GM20000 (cell line): Measurements from ENCODE around the gene RHOA.

Experiments
- DNase-seq: peaks from one replicate; pipeline ENCODE4 v3.0.0; 2012; ENCODE audit warnings: low spot score
- CTCF ChIP-seq: IDR thresholded peaks from 2 replicates; pipeline ENCODE4 v1.5.1; 2012; ENCODE audit warnings: mild to moderate bottlenecking, control low read depth; ENCODE audit errors: extremely low read depth, missing control alignments

RHOA gene

DNA sequence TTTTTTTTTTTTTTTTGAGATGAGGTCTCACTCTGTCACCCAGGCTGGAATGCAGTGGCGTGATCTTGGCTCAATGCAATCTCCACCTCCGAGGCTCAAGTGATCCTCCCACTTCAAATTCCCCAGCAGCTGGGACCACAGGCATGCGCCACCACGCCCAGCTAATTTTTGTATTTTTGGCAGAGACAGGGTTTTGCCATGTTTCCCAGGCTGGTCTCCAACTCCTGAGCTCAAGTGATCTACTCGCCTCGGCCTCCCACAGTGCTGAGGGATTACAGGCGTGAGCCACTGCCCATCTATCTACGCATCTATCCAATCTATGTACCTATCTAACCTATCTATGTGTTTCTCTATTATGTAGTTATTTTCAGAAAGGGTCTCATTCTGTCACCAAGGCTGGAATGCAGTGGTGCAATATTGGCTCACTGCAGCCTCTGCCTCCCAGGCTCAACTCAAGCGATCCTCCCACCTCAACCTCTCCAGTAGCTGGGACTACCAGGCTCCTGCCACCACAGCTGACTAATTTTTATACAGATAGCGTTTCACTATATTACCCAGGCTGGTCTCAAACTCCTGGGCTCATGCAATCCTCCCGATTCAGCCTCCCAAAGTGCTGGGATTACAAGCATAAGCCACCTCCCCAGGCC, 33.4 kb downstream of the RHOA start:
- no peak for DNase-seq
- no peak for TF ChIP-seq CTCF

GRCh38 chr3:49377483-49377882, 34.3 kb downstream of the RHOA start:
- no peak for DNase-seq
- no peak for TF ChIP-seq CTCF

GRCh38 chr3:49371946-49372345, 39.8 kb downstream of the RHOA start:
- no peak for TF ChIP-seq CTCF
- DNase-seq: no peak

GRCh38 chr3:49370585-49371290, 41.0 kb downstream of the RHOA start:
- no peak for DNase-seq
- no peak for TF ChIP-seq CTCF

DNA sequence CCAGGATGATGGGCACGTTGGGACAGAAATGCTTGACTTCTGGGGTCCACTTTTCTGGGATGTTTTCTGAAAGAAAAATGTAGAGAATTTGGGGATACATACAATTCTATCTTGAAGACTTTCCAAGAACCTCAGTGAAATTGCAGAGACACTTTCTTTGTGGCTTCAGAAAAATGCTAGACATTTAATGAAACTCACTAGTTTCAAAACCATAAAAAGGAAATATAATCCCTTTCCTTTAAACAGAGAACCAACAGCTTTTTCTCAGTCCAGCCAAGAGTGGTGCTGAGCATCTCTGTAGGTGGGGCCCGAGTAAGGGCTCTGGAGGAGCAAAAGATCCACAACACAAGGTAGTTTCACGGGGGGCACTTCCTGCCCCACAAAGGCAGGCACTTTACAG, 49.2 kb downstream of the RHOA start:
- DNase-seq: no peak

GRCh38 chr3:49359623-49360022, 52.2 kb downstream of the RHOA start:
- no peak for TF ChIP-seq CTCF
- DNase-seq: no peak

More for the DNA sequence above, 49.2 kb downstream of the RHOA start:
- no peak for TF ChIP-seq CTCF

DNA sequence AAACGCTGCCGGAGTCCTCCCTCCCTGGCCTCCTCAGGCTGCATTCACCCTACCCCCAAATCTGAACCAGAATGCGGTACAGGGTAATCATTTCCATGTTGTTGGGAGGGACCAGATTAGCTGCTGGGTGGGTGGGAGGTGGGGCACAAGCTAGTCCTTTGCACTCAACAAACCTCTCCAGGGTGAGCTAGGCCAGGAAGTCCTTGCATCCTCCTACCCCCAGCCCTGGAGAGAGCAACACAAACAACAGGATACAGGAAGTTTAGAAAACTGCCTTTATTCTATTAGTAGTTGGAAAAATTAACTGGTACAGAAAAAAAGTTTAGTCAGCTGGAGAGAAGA, 52.9 kb downstream of the RHOA start:
- no peak for TF ChIP-seq CTCF
- no peak for DNase-seq
